ENCODE measurements around the gene INSYN2B.

Gene INSYN2B

GRCh38 chr5:169933127-169933526 lies 47.2 kb downstream of the INSYN2B start:
- DNase-seq (ENCODE audit: low read depth), result no peak

GRCh38 chr5:169923988-169924387 lies 56.3 kb downstream of the INSYN2B start:
- no peak for DNase-seq (ENCODE audit: low read depth)

- no peak for DNase-seq (ENCODE audit: low read depth)
These were observed 57.8 kb downstream of the INSYN2B start for GRCh38 chr5:169922474-169922873.

GRCh38 chr5:169921949-169922348 lies 58.3 kb downstream of the INSYN2B start:
- DNase-seq (ENCODE audit: low read depth), result no peak

GRCh38 chr5:169921384-169921783 lies 58.9 kb downstream of the INSYN2B start:
- DNase-seq (ENCODE audit: low read depth), result no peak

GRCh38 chr5:169920474-169920873 lies 59.8 kb downstream of the INSYN2B start:
- no peak for DNase-seq (ENCODE audit: low read depth)

- no peak for DNase-seq (ENCODE audit: low read depth)
These were observed 62.1 kb downstream of the INSYN2B start for GRCh38 chr5:169918228-169918627.

- DNase-seq (ENCODE audit: low read depth), result no peak
These were observed 62.8 kb downstream of the INSYN2B start for GRCh38 chr5:169917500-169917899.

- no peak for DNase-seq (ENCODE audit: low read depth)
These were observed 65.5 kb downstream of the INSYN2B start for GRCh38 chr5:169914766-169915165.

- no peak for DNase-seq (ENCODE audit: low read depth)
These were observed 66.8 kb downstream of the INSYN2B start for GRCh38 chr5:169913479-169913878.

- DNase-seq (ENCODE audit: low read depth), result no peak
These were observed 68.7 kb downstream of the INSYN2B start for GRCh38 chr5:169911448-169912212.

- DNase-seq (ENCODE audit: low read depth), result no peak
These were observed 69.9 kb downstream of the INSYN2B start for GRCh38 chr5:169910393-169910792.

- DNase-seq (ENCODE audit: low read depth), result no peak
These were observed 70.3 kb downstream of the INSYN2B start for GRCh38 chr5:169909945-169910344.

- DNase-seq (ENCODE audit: low read depth), result no peak
These were observed 71.4 kb downstream of the INSYN2B start for GRCh38 chr5:169908864-169909263.

- no peak for DNase-seq (ENCODE audit: low read depth)
These were observed 73.3 kb downstream of the INSYN2B start for GRCh38 chr5:169906745-169907649.

GRCh38 chr5:169905017-169905416 lies 75.3 kb downstream of the INSYN2B start:
- DNase-seq (ENCODE audit: low read depth), result no peak

- DNase-seq (ENCODE audit: low read depth), result no peak
These were observed 75.8 kb downstream of the INSYN2B start for GRCh38 chr5:169904508-169904907.

- DNase-seq (ENCODE audit: low read depth), result no peak
These were observed 76.2 kb downstream of the INSYN2B start for GRCh38 chr5:169904059-169904458.

GRCh38 chr5:169901896-169902295 lies 78.4 kb downstream of the INSYN2B start:
- no peak for DNase-seq (ENCODE audit: low read depth)

- no peak for DNase-seq (ENCODE audit: low read depth)
These were observed 82.8 kb downstream of the INSYN2B start for GRCh38 chr5:169897481-169897880.

GRCh38 chr5:169895926-169896325 lies 84.4 kb downstream of the INSYN2B start:
- no peak for DNase-seq (ENCODE audit: low read depth)

GRCh38 chr5:169893571-169893970 lies 86.7 kb downstream of the INSYN2B start:
- peak; percentile 19 for DNase-seq (ENCODE audit: low read depth)

- no peak for DNase-seq (ENCODE audit: low read depth)
These were observed 87.3 kb downstream of the INSYN2B start for GRCh38 chr5:169893010-169893409.

Measured in non-pigmented ciliary epithelial cell (primary cell).